GM15510 (cell line): ENCODE measurements around the gene HOXA9.

ENCODE experiments used
- POLR2A ChIP-seq: IDR thresholded peaks from 3 replicates; pipeline ENCODE4 v1.6.1; 2011; ENCODE audit warnings: borderline replicate concordance; ENCODE audit not compliant: insufficient read length; ENCODE audit errors: extremely low read depth

The HOXA9 gene

DNA sequence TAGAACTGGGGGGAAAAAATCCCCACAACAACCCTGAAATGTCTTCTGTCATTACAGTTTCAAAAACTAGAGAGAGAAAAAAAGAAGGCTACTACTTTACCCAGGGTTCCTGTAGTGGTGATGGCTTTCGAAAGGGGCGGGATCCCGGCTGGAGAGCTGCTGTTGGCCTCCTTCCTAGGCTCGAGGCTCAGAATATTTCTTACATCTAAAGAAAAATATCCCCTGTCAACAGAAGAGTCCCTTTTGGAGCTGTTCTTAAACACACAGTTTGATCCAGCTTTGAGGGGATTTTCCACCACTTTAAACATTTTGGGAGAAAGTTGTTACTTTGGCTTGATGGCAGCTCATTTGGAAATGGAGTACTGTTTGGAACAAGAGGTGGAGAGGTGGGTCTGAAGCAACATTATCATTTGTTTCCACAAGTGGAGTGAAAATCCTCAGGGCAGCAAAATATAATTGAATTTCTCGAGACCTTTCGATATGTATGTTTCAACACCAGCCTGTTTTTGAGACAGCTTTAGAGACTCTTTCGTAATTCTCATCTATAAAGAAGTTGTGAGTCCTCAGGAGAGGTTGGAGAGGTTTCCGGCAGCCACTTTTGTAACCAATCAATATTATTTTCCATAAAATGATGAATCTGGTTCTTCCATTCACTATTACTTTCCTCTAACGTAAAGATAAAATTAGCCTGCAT is 29.5 kb upstream of the HOXA9 start:
- TF ChIP-seq POLR2A, result no peak

DNA sequence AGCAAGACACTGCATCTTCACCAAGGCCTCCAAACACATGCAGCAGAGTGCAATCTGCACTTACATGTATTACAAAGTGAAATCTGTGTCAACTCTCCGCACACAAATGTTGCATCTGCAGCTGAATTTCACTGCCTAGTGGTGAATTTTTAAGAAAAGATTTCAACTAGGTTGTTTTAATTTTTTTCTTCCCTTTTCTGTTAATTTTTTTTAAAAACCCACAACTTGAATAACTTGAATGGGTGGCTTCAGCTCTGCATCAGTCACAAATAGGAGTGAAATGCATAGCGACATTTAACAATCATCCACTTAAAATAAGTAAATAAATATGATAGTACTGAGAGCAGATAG is 28.6 kb upstream of the HOXA9 start:
- no peak for TF ChIP-seq POLR2A

DNA sequence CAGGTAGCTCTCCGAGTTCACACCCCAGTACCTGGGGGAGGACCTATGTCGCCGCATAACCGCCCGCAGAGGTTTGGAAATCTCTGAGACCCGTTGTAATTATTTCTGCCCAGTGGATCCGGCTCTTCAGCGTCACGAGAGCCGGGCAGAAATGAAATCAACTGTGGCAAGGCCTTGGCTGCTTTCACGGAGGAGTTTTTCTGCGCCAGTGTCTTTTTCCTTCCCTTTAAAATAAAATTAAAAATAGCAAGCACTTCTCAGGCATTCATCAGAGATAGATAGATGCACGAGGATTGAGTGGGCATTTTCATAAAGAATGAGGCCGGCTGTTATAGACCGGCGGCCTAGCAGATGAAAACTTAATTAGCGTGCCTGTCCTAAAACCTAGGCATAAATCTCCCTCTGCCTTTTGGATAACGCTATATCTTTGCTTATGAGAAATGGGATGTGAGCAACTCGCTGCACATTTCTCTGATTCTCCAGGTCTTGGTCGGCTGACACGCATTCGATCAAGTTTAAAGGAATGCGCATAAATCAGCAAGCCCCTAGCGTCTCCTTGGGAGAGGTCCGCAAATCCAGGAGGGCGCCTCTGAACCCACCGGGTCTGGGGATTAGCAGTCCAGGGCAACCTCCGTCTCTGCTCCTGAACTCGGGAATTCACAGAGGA is 28.1 kb upstream of the HOXA9 start:
- no peak for TF ChIP-seq POLR2A

DNA sequence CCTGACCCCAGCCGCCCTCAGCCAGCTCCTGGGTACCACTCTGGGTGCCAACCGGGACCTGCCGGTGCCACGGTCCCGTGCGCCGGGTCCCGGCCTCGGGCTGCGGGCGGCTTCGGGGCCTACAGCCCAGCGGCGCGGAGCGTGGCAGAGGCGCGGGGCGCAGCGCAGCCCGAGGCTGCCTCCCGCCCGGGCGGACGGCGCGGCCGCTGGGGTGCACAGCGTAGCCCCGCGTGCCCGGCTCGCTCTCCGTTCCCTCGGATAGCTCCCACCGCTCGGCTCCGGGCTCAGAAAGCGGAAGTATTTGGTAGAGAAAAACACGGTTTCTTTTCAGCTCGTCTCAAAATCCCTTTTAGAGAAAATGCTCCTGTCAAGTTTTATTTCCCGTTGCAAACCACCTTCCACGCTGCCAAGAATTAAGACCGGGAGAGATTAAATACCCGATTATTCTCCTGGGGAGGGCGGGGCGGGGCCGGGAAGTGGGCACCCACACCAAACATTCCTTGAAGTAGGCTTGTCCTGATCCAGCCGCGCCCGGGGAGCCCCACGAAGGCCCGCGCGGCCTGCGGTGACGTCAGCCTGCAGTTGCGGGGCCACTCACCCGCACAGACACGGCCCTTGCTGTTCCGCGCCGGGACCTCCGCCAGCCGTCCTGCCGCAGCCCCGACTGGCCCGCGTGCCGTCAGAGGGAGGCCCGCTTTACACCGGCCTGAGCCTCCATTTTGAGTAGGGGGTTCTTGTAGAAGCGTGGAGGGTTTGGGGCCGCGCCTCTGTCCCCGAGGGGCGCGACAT is 27.4 kb upstream of the HOXA9 start:
- TF ChIP-seq POLR2A, result no peak

DNA sequence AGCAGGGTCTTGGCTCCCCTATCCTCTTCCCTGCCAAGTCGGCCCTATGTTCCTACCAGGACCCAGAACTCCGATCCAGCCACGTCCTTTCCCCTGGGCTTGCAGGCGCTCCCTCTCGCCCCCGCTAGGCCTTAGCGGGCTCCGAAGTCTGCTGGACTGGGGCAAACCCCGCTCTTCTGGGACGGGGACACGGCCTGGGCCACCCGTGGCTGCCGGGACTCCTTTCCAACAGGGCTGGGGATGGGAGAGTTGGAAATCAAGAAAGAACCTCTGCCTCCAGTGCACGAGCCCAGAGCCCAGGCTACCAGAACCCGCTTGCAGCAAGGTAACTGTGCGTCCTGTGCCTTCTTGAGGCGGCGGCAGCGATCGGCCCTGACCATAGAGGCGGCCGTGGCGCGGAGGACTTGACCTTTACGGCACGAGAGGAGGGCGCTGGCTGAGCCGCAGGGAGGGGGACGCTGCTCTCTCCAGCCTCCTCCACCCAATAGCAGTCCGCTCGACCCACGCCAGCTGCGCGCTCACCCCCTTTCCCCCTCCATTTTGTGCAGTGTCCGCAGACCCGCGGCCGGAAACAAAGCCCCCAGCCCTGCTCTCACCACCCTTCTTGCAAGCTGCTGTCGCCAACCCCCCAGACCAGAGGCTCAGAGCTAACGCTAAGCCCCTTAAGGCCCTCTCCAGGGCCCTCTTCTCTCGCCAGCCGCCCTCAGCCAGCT is 26.7 kb upstream of the HOXA9 start:
- TF ChIP-seq POLR2A, result no peak

DNA sequence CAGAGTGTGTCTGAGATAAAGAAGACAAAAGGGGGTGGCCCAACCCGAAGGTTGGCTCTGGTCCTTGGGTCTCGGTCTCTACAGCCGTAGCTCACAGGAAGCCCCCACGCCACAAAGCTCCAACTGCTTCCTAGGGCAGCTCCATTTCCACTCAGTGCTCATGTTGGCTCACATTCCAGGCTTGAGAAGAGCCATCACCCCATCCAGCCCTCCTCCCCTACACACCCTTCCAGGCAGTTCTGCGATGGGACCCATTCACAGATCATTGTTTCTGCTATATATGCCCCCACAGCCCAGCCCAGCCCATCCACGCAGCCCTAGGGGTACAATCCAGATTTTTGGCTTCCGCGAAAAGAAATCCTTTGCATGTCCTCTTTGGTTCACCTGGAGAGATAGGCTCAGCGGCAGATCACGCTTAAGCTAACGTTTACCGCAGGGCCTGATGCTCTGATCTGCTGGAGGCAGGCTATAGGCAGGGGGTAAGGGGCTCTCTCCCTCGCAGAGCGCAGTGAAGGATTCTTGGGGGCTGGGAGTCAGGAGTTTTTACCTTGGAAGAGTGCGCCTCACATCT is 25.9 kb upstream of the HOXA9 start:
- TF ChIP-seq POLR2A, result no peak

DNA sequence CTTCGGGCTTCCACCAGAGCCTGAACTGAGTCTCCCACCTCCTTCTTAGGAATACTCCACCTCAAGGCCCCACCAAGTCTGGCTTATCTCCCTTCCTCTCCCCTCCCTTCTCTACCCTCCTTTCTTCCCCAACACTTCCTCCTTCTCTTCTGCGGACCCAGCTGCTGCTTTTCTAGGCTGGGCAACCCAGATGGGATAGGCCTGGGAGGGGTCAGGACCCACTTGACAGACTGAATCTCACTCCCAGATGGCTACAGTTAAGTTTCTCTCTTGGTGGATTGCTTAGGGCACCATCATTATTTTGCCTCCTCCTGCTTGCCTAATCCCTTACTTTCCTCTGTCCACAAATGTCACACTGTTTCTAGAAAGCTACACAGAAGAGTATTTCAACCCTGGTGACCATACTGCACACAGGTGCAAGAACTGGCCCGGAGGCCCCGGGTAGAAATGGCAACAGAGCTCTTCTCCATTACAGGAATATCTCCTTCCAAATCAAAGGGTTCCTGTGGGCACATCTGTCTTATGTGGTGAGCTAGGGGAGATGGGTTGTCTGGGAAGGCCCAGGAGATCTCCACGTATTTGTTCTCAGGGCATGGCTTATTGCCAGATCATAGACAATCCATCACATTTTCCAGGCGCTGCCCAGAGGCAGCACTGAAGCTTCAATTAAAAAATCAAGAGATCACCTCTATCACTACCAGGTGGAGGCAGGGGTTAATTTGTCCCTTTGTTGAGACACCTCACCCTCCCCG is 24.8 kb upstream of the HOXA9 start:
- TF ChIP-seq POLR2A, result no peak

DNA sequence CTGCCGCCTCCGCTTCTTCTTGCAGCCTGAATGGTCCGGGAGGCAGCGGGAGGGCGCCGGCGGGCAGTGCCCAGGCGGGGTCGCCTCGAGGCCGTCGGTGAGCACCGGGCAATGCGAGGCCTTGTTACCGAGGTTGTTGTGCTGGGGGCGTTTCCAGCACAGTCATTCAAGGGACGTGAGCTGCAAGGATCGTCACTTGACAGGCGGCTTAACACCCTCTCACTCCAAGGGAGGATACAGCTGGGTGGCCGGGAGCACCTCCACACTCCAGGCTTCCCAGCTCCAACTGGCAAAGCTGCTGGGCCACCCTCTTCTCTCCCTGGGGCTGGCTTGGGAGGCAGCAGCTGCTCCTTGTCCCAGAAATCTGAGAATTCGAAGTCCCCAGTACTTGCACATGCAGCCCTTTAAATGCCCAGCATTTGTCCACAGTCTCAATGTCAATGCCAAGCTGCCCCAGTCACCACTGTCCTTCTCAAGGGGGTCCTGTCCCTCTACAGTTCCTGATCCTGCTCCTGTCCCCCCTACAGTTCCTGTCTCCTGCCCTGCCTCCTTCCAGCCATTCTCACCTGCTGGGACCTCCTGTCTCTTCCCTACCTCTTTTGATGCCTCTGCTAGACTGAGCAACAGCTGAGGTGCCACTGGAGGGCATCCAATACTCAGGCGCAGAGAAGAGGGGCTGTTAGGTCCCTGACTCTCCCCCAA is 24.1 kb upstream of the HOXA9 start:
- no peak for TF ChIP-seq POLR2A

DNA sequence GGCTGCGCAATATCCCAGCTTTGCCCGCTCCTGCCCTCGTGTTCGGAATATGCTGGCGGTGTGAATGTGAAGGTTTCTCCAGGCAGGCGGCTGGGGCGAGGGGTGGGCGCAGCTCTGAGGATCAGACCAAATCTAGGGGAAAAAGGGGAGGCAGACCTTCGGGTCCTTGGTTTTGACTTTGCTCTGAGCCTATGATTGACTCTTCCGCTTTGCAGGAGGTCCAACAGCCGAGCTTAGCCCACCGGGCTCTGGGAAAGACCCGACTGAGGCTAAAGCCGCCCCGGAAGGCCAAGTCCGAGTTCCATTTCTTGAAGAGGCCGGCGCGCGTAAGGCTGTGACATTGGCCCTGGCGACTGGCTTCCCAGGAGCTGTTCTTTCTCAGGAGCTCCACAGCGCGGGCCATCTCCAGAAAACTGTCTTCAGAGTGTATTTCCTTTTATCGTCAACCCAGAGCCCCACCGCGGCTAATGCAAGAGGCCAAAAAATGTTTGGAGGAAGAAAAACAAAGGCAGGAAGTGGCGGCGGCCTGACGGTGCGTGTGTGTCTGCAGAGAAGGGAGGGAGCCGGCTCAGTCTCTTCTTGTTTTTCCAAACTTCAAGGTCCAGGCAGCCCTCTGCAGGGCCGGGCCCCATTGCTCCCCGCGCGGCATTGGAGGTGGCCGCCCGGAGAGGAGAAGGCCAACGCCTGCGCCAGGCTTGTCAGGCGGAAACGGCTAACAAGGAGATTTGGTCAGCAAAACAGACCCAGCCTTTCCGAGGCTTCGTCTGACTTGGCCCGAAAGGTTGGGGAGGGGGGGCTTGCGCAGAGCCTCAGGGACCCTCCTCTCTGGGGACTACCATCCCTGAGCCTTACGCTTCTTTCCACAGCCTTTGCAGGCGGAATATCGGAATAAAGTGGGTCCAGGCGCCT is 23.3 kb upstream of the HOXA9 start:
- TF ChIP-seq POLR2A, result no peak

DNA sequence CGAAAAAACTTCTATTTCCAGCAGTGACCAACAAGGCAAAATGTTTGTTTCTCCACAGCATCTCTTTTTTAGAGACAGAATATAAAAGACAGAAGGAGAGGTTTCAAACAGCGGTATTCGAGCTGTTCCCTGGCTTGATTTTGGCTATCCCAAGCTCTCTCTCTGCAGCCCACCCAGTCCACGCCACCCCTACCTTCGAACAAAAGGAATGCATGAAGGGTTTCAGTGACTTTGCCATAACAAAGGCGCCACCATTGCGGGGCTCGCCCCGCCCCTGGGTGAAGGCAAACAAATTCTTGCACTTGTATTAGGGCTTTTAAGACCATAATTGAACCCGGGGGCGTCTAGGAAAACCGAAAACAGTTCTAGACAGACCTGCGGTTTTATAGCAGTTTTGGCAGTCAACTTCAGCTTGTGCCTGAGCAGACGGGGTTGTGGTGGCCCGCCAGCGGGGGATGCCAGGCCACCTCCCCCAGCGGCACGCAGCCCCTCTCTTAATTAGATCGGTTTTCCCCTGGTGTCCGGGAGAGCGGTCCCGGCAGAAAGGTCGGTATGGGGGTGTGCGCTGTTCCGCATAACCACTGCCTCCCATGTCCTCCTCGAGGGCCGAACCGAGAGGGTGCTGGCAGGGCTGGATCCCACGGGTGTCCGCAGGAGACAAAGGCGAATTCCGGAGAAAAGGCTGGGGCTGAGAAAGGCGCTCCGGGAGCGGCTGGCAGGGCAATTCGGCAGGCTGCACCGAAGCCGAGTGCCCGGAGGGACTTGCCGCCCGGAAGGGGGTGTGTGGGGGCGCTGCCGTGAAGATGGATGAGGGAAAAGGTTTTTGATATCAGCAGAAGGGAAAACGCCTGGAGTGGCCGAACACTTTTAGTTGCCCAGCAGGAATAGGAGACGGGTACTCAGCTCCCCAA is 22.4 kb upstream of the HOXA9 start:
- TF ChIP-seq POLR2A, result no peak

DNA sequence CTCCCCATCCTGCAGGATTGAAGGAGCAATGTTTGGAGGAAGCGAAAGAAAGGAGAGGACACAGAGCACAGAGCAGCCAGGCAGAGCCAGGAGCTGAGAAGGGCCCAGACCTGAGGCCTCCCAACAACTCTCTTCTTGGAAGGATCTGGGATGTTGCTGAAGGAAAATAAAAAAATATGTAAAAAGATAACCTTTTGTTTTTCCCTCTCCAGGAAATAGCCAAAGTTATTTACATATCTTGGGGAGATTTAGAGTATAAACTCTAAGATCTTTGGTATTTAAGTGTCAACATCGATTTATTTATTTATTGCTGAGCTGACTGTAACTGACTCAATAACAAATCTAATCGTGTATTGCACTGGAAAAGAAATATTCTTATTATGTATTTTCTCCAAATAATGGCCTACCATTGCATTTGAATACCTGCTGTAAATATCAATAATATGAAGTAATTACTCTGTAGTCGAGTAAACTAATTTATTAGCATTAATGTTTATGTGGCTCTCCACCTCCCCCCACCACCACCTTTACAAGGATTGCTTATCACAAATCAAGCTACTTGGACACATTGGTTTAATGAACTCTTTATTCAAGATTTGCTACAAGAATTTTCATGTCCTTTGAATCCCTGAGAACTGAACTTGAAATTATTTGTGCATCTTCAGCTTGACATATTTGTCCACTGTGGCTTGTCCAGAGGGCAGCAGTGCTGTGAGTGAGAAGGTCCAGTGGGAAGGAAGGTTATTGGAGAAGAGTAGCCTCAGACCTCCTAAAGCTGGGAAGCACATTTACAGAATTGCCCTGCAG is 21.5 kb upstream of the HOXA9 start:
- TF ChIP-seq POLR2A, result no peak
